Fibroblast of skin of abdomen (primary cell): ENCODE results near the gene AHSA1.

ENCODE experiments used
- DNase-seq: peaks from one replicate; pipeline ENCODE4 v3.0.0-alpha.2; 2013

AHSA1 gene

GRCh38 chr14:77474479-77475177 is 16.7 kb downstream of the AHSA1 start:
- DNase-seq: no peak

GRCh38 chr14:77475432-77476115 is 17.7 kb downstream of the AHSA1 start:
- no peak for DNase-seq

DNA sequence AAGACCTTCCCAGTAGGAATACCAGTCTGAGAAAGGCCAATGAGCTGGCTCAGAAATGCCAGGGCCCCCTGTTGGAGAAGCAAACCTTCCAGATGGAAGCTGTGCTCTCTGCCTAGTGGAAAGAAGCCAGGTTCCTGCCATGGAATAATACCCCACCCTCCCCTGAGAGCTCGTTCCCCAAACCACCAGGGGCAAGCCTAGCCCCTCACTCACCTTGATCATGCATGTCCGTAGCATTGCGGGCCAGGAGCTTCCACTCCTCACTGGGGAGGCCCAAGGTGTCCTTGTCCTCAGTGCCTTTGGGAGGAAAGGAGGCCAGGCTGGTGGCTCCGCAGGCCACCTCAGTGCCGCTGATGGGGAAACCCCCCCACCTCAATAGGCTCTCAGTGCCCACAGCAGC is 20.1 kb downstream of the AHSA1 start:
- no peak for DNase-seq

DNA sequence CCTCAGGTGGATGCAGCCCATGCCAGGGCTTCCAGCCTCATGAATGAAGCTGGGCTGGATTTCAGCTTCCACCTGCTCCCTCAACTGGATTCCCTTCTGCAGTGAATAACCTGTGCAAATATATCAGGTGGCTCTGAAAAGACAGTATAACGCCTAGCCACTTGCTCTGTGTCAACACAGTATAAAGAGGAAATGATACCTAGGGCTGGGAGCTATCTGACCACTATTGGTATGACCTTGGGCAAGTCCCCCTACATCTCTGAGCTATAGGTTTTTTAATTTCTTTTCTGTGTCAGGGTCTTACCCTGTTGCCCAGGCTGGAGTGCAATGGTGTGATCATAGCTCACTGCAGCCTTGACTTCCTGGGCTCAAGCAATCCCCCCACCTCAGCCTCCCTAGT is 20.9 kb downstream of the AHSA1 start:
- no peak for DNase-seq

DNA sequence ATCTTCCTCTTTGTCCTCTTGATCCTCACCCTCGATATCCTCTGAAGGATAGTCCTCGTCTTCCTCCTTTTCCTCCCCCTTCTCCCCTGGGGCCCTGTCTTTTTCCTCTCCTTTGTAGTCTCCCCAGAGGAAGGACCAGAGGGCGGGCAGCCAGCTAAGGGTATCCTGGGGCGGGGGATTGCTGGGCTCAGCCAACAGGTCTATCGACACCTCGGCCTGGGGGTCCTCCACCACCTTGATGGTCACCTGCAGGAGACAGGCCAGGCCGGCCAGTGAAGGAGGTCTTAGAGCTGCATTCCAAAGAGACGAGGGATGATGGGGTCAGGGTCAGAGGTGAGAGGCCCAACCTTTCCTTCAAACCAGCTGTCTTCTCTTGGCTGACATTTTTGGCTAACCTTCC is 24.5 kb downstream of the AHSA1 start:
- DNase-seq: no peak

DNA sequence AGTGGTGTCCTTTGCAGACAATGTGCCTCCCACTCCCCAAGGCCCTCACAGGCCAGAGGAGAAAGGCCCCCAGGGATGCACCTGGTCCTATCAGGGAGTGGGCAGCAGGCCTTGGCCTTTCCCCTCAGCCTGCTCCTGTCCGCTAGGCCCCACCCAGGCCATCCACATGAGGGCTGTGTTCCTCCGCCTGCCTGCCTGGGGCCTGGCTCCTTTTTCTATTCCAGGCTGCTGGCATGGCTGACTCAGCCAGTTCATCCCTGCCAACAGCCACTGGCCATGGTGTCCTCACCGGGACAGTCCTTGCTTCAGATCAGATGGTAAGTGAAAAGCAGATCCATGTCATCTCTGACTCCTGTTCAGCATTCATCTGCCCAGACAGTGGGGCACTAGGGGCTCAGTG is 27.4 kb downstream of the AHSA1 start:
- DNase-seq: no peak

- DNase-seq: peak; percentile 66
Observed at GRCh38 chr14:77485901-77486678, 28.2 kb downstream of the AHSA1 start.

- no peak for DNase-seq
Observed at GRCh38 chr14:77488558-77488957, 30.7 kb downstream of the AHSA1 start.

- no peak for DNase-seq
Observed at GRCh38 chr14:77489041-77489440, 31.1 kb downstream of the AHSA1 start.

DNA sequence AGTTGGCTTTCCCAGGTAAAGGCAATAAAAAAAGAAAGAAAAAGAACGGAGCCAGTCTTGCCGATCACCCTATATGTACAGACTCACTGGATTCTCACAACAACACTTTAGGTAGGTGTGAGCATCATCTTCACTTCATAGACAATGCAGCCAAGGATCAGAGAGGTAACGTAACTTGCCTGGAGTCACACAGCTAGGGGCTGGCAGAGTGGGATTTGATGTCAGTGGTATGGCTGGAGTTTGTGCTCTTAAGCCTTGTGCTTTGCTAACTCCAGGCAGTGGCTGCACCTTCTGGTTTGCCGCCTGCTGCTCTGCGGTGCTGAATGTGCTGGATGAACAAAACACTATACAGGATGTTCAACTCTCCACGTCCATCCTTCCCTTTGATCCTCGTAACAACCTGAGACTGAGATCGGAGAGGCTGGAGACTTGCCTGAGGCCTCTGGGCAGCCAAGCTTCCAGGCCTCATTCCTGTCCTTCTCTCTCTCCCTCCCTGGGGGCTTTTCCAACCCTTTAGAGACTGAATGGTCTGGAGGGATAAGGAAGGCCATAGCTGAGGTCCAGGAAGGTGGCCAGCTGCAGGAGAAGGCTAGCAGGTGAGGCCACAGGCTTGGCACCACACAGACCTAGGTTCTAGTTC is 32.6 kb downstream of the AHSA1 start:
- DNase-seq: no peak

DNA sequence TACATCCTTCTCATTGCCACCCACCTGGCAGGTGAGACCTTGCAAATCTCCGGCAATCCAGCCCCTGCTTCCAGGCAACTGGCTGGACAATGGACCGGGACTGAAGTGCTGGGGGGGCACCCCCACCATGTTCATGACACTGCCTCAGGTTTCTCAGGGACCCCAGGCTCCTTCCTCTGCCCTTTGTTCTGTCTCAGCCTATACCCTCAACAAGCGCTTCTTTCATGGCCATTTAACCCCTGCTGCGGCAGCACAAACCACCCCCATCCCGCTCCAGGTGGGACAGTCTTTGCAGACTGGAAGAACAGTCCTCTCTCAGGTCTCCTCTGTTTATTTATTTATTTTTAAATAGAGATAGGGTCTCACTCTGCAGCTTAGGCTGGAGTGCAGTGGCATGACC is 33.2 kb downstream of the AHSA1 start:
- no peak for DNase-seq

- DNase-seq: no peak
Observed at GRCh38 chr14:77495334-77495733, 37.4 kb downstream of the AHSA1 start.

DNA sequence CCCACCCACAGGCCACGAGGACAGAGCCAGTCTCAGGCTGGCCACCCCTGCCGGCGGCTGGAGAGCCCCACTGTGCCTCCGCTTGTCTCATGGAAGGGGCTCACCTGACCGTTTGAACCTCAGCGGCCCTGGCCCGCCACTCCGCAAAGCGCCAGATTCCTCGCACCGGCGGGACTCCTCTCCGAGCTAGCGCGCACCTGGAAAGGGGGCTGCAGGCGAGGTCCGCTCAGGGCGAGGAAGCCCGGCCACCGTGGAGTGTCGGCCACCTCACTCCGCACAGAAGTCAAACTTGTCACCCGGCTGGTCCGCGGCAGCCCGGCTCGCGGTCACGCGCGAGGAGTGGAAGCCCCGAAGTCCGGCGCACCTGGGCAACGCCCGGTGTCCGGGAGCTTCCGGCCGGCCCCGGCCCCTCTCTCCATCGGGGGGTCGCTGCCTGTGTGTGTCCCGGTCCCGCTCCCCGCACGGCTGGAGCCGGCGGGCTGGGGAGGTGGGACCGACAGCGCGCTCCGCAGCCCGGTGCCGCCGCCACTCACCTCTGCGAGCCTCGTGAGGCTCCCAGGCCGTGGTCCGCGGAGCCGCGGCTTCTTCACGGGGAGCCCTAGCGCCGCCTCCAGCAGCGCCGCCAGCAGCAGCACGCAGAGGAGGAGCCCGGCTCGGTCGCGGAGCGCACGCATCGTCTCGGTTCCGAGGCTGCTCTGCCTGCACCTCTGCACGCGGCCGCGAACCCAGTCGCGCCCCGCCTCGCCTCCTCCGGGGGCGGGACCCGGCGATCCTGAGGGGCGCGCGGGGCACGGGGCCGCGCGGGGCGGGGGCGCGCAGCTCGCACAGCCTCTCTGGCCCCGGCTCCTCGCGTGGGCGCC is 40.5 kb downstream of the AHSA1 start, which contains the start of gene ISM2:
Gene ISM2, minus strand, starts transcription at position 697 of the 860 bp plus-strand sequence. Its CDS starts 23 bp downstream, at position 674.
- peak; percentile 16 for DNase-seq

DNA sequence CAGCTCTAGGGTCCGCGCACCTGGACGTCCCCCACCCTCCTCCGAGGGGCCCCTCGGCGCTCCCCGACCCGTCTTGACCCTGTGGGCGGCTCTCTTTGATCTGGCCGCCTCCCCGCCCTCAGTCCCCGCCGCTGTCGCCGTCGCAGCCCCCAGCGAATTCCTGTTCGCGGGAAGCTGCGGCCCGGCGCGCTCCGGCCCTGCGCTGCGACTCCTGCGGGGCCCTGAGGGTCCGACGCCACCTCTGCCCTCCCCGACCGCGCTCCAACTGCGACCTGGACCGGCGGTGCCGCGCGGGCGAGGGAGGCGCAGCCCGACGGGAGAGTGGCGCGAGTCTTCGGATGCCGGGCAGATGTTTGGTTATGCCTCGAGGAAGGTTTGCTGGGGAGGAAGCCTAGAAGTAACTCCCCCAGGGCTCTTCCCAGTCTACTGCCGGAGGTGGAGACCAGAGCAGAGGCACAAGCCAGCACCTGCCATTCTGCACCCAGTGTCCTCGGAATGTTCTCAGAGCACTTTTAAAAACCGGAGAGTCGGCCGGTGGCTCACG is 41.2 kb downstream of the AHSA1 start:
- no peak for DNase-seq

DNA sequence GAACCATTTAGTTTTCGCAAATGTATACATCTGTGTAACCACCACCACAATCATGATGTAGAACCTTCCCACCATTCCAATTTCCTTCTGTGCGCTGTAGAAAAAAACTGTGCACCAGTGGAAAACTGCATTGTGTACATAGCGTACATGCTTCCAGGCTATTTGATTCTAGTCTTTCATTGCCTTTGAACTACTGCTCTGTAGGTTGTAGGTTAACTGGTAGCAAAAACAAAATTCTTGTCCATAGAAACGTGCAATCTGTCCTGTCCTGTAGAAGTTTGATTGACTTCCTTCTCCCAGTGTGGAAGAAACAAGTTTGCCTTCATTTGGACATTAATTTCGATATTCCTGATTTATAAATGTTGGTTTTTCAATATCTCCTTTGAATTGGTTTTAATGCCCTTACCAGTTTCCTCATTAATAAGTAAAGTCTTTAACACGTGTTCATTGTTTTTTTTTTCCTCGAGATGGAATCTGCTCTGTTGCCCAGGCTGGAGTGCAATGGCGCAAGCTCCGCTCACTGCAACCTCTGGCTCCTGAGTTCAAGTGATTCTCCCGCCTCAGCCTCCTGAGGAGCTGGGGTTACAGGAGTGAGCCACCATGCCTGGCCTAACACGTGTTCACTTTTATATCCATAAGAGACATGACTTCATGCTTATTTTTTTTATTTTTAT is 44.4 kb downstream of the AHSA1 start:
- no peak for DNase-seq

- DNase-seq: no peak
Observed at GRCh38 chr14:77503138-77503537, 45.2 kb downstream of the AHSA1 start.

DNA sequence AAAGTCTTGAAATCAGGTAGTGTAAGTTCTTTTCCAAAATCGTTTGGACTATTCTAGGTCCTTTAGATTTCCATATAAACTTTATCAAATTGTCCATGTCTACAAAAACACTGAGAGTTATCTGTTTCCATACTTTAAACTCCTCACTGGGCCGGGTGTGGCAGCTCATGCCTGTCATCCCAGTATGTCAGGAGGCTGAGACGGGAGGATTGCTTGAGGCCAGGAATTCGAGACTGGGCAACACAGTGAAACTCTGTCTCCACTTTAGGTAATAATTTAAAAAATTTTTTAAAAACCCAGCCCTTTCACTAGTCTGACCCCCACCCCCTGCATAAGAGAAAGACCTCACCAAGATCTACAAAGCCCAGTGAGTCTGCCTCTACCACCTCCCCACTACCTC is 47.1 kb downstream of the AHSA1 start:
- no peak for DNase-seq

DNA sequence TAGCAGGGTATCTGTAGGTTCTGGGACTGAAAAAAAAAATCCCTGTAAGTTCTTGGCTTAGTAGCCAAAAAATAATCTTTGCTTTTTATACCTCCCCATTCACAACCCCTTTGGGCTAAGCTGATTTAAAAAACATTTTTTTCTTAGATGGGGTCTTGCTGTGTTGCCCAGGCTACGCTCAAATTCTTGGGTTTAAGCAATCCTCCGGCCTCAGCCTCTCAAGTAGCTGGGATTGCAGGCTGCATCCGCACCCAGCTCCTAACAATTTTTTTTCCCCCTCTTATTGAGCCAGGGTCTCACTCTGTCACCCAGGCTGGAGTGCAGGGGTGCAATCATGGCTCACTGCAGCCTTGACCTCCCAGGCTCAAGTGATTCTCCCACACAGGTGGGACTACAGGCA is 49.9 kb downstream of the AHSA1 start:
- DNase-seq: no peak

DNA sequence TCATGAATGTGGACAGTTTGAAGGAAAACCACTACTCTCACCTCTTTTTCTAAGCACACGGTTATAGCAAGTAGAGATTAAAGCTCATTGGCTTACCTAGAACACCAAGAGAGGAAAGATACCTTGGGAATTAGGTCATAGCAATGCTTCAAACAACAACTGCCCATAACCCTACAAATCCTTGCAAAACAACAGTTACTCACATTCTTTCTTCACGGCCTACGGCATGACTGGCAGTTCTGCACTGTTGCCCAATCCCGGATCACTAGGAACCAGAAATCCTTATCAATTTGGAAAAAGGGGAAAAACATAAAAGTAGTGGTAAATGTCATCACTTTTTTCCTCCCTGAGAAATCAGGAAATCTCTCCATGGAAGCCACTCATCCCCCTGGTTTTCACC is 50.4 kb downstream of the AHSA1 start:
- peak; percentile 13 for DNase-seq

DNA sequence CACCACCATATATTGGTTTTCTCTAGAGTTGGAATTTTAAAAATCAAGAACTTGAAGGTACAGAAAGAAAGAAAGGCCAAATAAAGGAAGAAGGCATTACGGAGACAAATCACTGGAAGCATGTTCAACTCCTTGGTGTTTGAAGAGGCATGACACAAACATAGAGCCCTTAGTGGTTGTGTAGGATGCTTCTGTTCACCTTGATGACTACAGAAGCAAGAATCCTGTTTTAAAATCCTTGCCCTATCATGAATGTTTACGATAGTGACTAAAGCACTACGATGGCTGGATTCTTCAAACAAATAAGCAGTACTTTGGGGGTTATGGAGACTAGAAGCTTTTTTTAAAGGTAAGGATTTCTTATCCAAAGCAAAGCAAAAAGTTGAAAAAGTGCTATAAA is 51.0 kb downstream of the AHSA1 start:
- no peak for DNase-seq

DNA sequence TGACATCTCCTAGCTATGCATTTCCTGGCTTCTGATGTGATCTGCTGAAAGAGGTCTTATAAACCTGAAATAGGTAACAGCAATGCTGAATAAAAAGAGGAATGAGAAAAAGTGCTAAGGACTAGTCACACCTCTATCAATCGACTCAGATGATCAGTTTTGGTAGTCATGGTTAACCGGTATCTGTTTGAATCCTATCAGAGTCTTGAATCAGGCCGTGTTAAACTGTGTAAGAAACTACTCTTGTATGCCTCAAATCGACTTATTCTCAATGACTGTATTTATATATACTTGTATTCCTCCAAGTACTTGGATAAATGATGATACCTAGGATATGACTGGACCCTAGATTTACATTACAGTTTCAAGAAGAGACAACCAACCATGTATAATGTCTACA is 51.5 kb downstream of the AHSA1 start:
- no peak for DNase-seq
